ENCODE data around the gene HABP4. TPM values are rescaled to one million over a fixed set of nuclear protein-coding genes. Genes with fewer than 3 reads are reported as not detected.
A peak's percentile ranks its signal among the peaks of the same experiment; 100 is the strongest.

Gene HABP4
- total RNA-seq, 1 donor from 2014 or later: 15.8 TPM

- no peak for DNase-seq (ENCODE audit: extremely low spot score, unreplicated experiment)
- Mint-ChIP-seq H3K36me3 (ENCODE audit: unreplicated experiment) (peaks cover 4% of the 10 kb centered on the region), H3K4me3 (ENCODE audit: unreplicated experiment) (no peak overlapping the region), H3K9me3 (ENCODE audit: unreplicated experiment) (no peaks in the 10 kb centered on the region), H3K27me3 (ENCODE audit: unreplicated experiment) (no peaks in the 10 kb centered on the region), H3K4me1 (ENCODE audit: unreplicated experiment) (peaks cover 36% of the 10 kb centered on the region), H3K27ac (ENCODE audit: unreplicated experiment) (no peak overlapping the region)
- peak; percentile 62 for TF ChIP-seq CTCF (IDR thresholded peaks at IDR 0.05)
Measured at GRCh38 chr9:96453625-96454024, 3.7 kb downstream of the HABP4 start.

- no peaks in the 10 kb centered on the region for H3K27me3 Mint-ChIP-seq (ENCODE audit: unreplicated experiment)
- H3K36me3 Mint-ChIP-seq (ENCODE audit: unreplicated experiment): peaks cover 17% of the 10 kb centered on the region
- DNase-seq (ENCODE audit: extremely low spot score, unreplicated experiment): no peak
- TF ChIP-seq CTCF (IDR thresholded peaks at IDR 0.05): no peak
- no peaks in the 10 kb centered on the region for H3K9me3 Mint-ChIP-seq (ENCODE audit: unreplicated experiment)
- peak overlapping the region; percentile 41 for H3K27ac Mint-ChIP-seq (ENCODE audit: unreplicated experiment)
- peaks cover 27% of the 10 kb centered on the region for H3K4me1 Mint-ChIP-seq (ENCODE audit: unreplicated experiment)
- H3K4me3 Mint-ChIP-seq (ENCODE audit: unreplicated experiment): no peak overlapping the region
Measured at GRCh38 chr9:96457266-96457665, 7.3 kb downstream of the HABP4 start.

- H3K4me3 Mint-ChIP-seq (ENCODE audit: unreplicated experiment): no peak overlapping the region
- peak; percentile 57 for DNase-seq (ENCODE audit: extremely low spot score, unreplicated experiment)
- peaks cover 17% of the 10 kb centered on the region for H3K36me3 Mint-ChIP-seq (ENCODE audit: unreplicated experiment)
- no peaks in the 10 kb centered on the region for H3K27me3 Mint-ChIP-seq (ENCODE audit: unreplicated experiment)
- H3K9me3 Mint-ChIP-seq (ENCODE audit: unreplicated experiment): no peaks in the 10 kb centered on the region
- TF ChIP-seq CTCF (IDR thresholded peaks at IDR 0.05): no peak
- no peak overlapping the region for H3K27ac Mint-ChIP-seq (ENCODE audit: unreplicated experiment)
- peaks cover 23% of the 10 kb centered on the region for H3K4me1 Mint-ChIP-seq (ENCODE audit: unreplicated experiment)
Measured at GRCh38 chr9:96458226-96458625, 8.3 kb downstream of the HABP4 start.

- Mint-ChIP-seq H3K27ac (ENCODE audit: unreplicated experiment) (no peak overlapping the region), H3K36me3 (ENCODE audit: unreplicated experiment) (peaks cover 20% of the 10 kb centered on the region), H3K9me3 (ENCODE audit: unreplicated experiment) (no peaks in the 10 kb centered on the region), H3K27me3 (ENCODE audit: unreplicated experiment) (no peaks in the 10 kb centered on the region), H3K4me1 (ENCODE audit: unreplicated experiment) (peaks cover 15% of the 10 kb centered on the region), H3K4me3 (ENCODE audit: unreplicated experiment) (no peak overlapping the region)
- peak; percentile 60 for DNase-seq (ENCODE audit: extremely low spot score, unreplicated experiment)
- TF ChIP-seq CTCF (IDR thresholded peaks at IDR 0.05): no peak
Measured at GRCh38 chr9:96459268-96460007, 9.5 kb downstream of the HABP4 start.

- Mint-ChIP-seq H3K4me1 (ENCODE audit: unreplicated experiment) (peaks cover 17% of the 10 kb centered on the region), H3K27me3 (ENCODE audit: unreplicated experiment) (no peaks in the 10 kb centered on the region), H3K36me3 (ENCODE audit: unreplicated experiment) (peaks cover 24% of the 10 kb centered on the region), H3K9me3 (ENCODE audit: unreplicated experiment) (no peaks in the 10 kb centered on the region), H3K4me3 (ENCODE audit: unreplicated experiment) (no peak overlapping the region), H3K27ac (ENCODE audit: unreplicated experiment) (no peak overlapping the region)
- DNase-seq (ENCODE audit: extremely low spot score, unreplicated experiment): no peak
- no peak for TF ChIP-seq CTCF (IDR thresholded peaks at IDR 0.05)
Measured at GRCh38 chr9:96460470-96460869, 10.5 kb downstream of the HABP4 start.

Data from osteocyte (in vitro differentiated cells).